Vagina (tissue), 2 donors: ENCODE data around the gene MASP1. TPM values are rescaled to one million over a fixed set of nuclear protein-coding genes. Genes with fewer than 3 reads are reported as not detected.
"Not testable (repeated sequence)": the region's sequence is repeated elsewhere in the genome, so short reads cannot be mapped to it uniquely, and the experiment has no call there.

Source experiments
- DNase-seq, 2 donors: peaks; one replicate each; pipeline ENCODE4 v3.0.0-alpha.2; 2017; ENCODE audit errors: extremely low spot score in 2 of 2
- H3K27ac ChIP-seq: fragments of 200-600 bp; sonication (generic); one replicate; pipeline ENCODE4 v1.5.1; 2019
- H3K27me3 ChIP-seq: fragments of 200-600 bp; sonication (generic); one replicate; pipeline ENCODE4 v1.5.1; 2019
- H3K36me3 ChIP-seq, 2 donors: fragments of 200-600 bp; sonication (generic); one replicate each; pipeline ENCODE4 v1.5.1; 2017 to 2019
- H3K4me1 ChIP-seq: fragments of 200-600 bp; sonication (generic); one replicate; pipeline ENCODE4 v1.5.1; 2019
- H3K4me3 ChIP-seq, 2 donors: fragments of 200-600 bp; sonication (generic); 1 replicate in 1 of 2; 2 replicates in 1 of 2; pipeline ENCODE4 v1.5.1; 2016 to 2019
- H3K9me3 ChIP-seq: fragments of 200-600 bp; sonication (generic); one replicate; pipeline ENCODE4 v1.5.1; 2019
- CTCF ChIP-seq, 3 experiments: fragments of 450-650 bp in 2 of 3; fragments of 200-600 bp in 1 of 3; sonication (generic) in 1 of 3; IDR thresholded peaks; one replicate each; pipeline ENCODE4 v1.5.1; 2017 to 2019; ENCODE audit warnings: antibody characterized with exemption in 3 of 3, mild to moderate bottlenecking in 2 of 3, moderate library complexity in 2 of 3
- POLR2A ChIP-seq, 2 donors: fragments of 450-650 bp; IDR thresholded peaks; one replicate each; pipeline ENCODE4 v1.6.1; 2017; ENCODE audit warnings: antibody characterized with exemption in 2 of 2, mild to moderate bottlenecking in 2 of 2, moderate library complexity in 2 of 2
- POLR2AphosphoS5 ChIP-seq, 2 donors: sonication (generic); formaldehyde crosslinking; IDR thresholded peaks; one replicate each; pipeline ENCODE4 v1.9.0; 2017; ENCODE audit warnings: antibody characterized with exemption in 2 of 2, mild to moderate bottlenecking in 2 of 2, low read depth in 1 of 2; ENCODE audit not compliant: insufficient read depth in 1 of 2
- intact Hi-C: fragments of 100-400 bp; cut with DNase I; formaldehyde crosslinking; loops from one replicate; pipeline ENCODE4 v1.15.1; 2023
- total RNA-seq: library from RNA; depleted of rRNA; stranded (reverse); fragments of >200 nt; gene quantifications from one replicate; pipeline ENCODE4 v1.2.3, GENCODE V29; 2016

The MASP1 gene
- total RNA-seq, 1 donor from 2014 or later, result 172 TPM

- TF ChIP-seq POLR2A (IDR thresholded peaks at IDR 0.05), result no peak
- no peak for TF ChIP-seq CTCF (IDR thresholded peaks at IDR 0.05)
- TF ChIP-seq POLR2AphosphoS5 (IDR thresholded peaks at IDR 0.05; ENCODE audit: insufficient read depth in 1 of 2, low read depth in 1 of 2), result no peak
- intact Hi-C loops, result no loop called here
- Histone ChIP-seq H3K27ac (no peak overlapping the region), H3K36me3 (peaks cover 0 to 14% of the 10 kb centered on the region in 2 donors), H3K4me3 (no peak overlapping the region), H3K9me3 (no peaks in the 10 kb centered on the region), H3K27me3 (no peaks in the 10 kb centered on the region), H3K4me1 (no peaks in the 10 kb centered on the region)
- DNase-seq, result no peak
Measured at GRCh38 chr3:187242435-187242834, 49.1 kb downstream of the MASP1 start.

GRCh38 chr3:187238835-187239234 is 52.7 kb downstream of the MASP1 start:
- H3K4me1 ChIP-seq, H3K27ac ChIP-seq, intact Hi-C loops, H3K9me3 ChIP-seq, DNase-seq, H3K27me3 ChIP-seq, H3K4me3 ChIP-seq: not testable (repeated sequence)
- peaks cover 0 to 24% of the 10 kb centered on the region in 2 donors for H3K36me3 ChIP-seq

GRCh38 chr3:187238239-187238638 is 53.3 kb downstream of the MASP1 start:
- TF ChIP-seq POLR2AphosphoS5 (IDR thresholded peaks at IDR 0.05; ENCODE audit: insufficient read depth in 1 of 2, low read depth in 1 of 2) (no peak), POLR2A (IDR thresholded peaks at IDR 0.05) (no peak), CTCF (IDR thresholded peaks at IDR 0.05) (no peak)
- H3K36me3 ChIP-seq, result peaks cover 0 to 24% of the 10 kb centered on the region in 2 donors

DNA sequence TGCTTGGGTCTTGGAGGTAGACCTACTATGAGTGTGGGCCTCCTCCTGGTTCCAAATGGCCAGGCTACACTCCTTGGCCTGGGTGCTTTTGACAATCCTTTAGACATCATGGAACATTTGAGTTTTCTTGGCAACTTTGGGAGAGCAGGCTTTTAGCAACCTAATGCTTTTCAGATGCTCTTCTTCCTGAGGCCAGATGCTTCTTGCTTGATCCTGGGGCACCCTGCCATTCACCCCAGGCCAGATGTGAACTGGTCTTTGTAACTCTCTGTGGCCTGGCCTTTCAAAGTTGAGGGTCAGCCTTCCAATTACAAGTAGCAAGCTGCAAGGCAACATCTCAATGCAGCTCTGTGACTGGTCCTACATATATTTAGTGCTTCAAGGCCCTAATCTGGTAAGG is 53.8 kb downstream of the MASP1 start:
- H3K4me1 ChIP-seq, result no peaks in the 10 kb centered on the region
- H3K27me3 ChIP-seq, result no peaks in the 10 kb centered on the region
- DNase-seq, result no peak
- no peak overlapping the region for H3K27ac ChIP-seq
- H3K9me3 ChIP-seq, result no peaks in the 10 kb centered on the region
- peaks cover 0 to 24% of the 10 kb centered on the region in 2 donors for H3K36me3 ChIP-seq
- H3K4me3 ChIP-seq, result no peak overlapping the region
- no peak for TF ChIP-seq POLR2AphosphoS5 (IDR thresholded peaks at IDR 0.05; ENCODE audit: insufficient read depth in 1 of 2, low read depth in 1 of 2)
- no peak for TF ChIP-seq CTCF (IDR thresholded peaks at IDR 0.05)
- no peak for TF ChIP-seq POLR2A (IDR thresholded peaks at IDR 0.05)
- intact Hi-C loops, result no loop called here

More at GRCh38 chr3:187238239-187238638, 53.3 kb downstream of the MASP1 start:
- intact Hi-C loops, result no loop called here
- Histone ChIP-seq H3K27ac (no peak overlapping the region), H3K4me1 (no peaks in the 10 kb centered on the region), H3K4me3 (no peak overlapping the region), H3K9me3 (no peaks in the 10 kb centered on the region), H3K27me3 (no peaks in the 10 kb centered on the region)
- no peak for DNase-seq

DNA sequence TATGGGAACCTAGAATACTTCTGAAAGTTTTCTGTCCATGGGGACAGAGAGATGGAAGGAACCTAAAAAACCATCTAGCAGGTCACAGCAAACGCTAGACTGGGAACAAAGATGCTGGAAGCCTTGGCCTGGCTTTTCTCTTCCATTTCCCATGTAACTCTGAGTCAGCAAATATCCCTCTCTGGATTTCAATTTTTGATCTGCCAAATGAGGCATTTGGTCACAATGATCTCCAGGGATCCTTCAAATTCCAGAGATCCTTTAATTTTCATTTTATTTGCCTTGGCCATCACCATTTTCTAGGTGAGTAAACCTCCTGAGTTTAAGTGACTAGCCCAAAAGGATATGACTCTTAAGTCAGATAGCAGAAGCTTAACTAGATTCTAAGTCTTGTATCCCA is 54.6 kb downstream of the MASP1 start:
- no peak overlapping the region for H3K4me3 ChIP-seq
- H3K27me3 ChIP-seq, result no peaks in the 10 kb centered on the region
- DNase-seq, result no peak
- no peak overlapping the region for H3K27ac ChIP-seq
- H3K9me3 ChIP-seq, result no peaks in the 10 kb centered on the region
- peaks cover 0 to 20% of the 10 kb centered on the region in 2 donors for H3K36me3 ChIP-seq
- no peaks in the 10 kb centered on the region for H3K4me1 ChIP-seq
- TF ChIP-seq CTCF (IDR thresholded peaks at IDR 0.05), result no peak
- no peak for TF ChIP-seq POLR2A (IDR thresholded peaks at IDR 0.05)
- TF ChIP-seq POLR2AphosphoS5 (IDR thresholded peaks at IDR 0.05; ENCODE audit: insufficient read depth in 1 of 2, low read depth in 1 of 2), result no peak
- intact Hi-C loops, result no loop called here

GRCh38 chr3:187230011-187230410 is 61.5 kb downstream of the MASP1 start:
- TF ChIP-seq CTCF (IDR thresholded peaks at IDR 0.05), result no peak
- no peak for TF ChIP-seq POLR2AphosphoS5 (IDR thresholded peaks at IDR 0.05; ENCODE audit: insufficient read depth in 1 of 2, low read depth in 1 of 2)
- no peak for TF ChIP-seq POLR2A (IDR thresholded peaks at IDR 0.05)

More at GRCh38 chr3:187230011-187230410, 61.5 kb downstream of the MASP1 start:
- H3K4me1 ChIP-seq, result no peaks in the 10 kb centered on the region
- intact Hi-C loops, result no loop called here
- H3K27ac ChIP-seq, result no peak overlapping the region
- DNase-seq, result no peak
- H3K9me3 ChIP-seq, result no peaks in the 10 kb centered on the region
- H3K4me3 ChIP-seq, result no peak overlapping the region
- H3K36me3 ChIP-seq, result peaks cover 0 to under 1% of the 10 kb centered on the region in 2 donors
- no peaks in the 10 kb centered on the region for H3K27me3 ChIP-seq
